SK-N-MC (cell line): ENCODE measurements around the gene CDH9.

ENCODE experiments used
- DNase-seq: peaks from one replicate; pipeline ENCODE4 v3.0.0-alpha.2; 2011; ENCODE audit warnings: low read depth, low spot score
- H3K27ac ChIP-seq: fragments of 200-600 bp; sonication (generic); 2 replicates; pipeline ENCODE4 v1.5.1; 2016; ENCODE audit warnings: mixed run types
- H3K36me3 ChIP-seq: fragments of 200-600 bp; sonication (generic); 2 replicates; pipeline ENCODE4 v1.6.1; 2017; ENCODE audit warnings: antibody characterized with exemption, low read length, mixed read lengths; ENCODE audit not compliant: insufficient read depth
- H3K4me3 ChIP-seq: fragments of 200-600 bp; sonication (generic); 2 replicates; pipeline ENCODE4 v1.5.1; 2016
- H3K9ac ChIP-seq: fragments of 200-600 bp; sonication (generic); 2 replicates; pipeline ENCODE4 v1.8.0; 2017; ENCODE audit warnings: mixed run types, mixed read lengths; ENCODE audit not compliant: insufficient read length
- H3K9me3 ChIP-seq: fragments of 200-600 bp; sonication (generic); 2 replicates; pipeline ENCODE4 v1.6.1; 2017; ENCODE audit warnings: low read depth, mild to moderate bottlenecking, antibody characterized with exemption, low read length, moderate library complexity, mixed read lengths
- EZH2 ChIP-seq: fragments of 200-600 bp; sonication (generic); IDR thresholded peaks from one replicate; pipeline ENCODE4 v1.6.1; 2017; ENCODE audit warnings: antibody characterized with exemption
- FOXP2 ChIP-seq: optimal IDR thresholded peaks from 2 replicates; pipeline ENCODE3; 2011; ENCODE audit warnings: mild to moderate bottlenecking, moderate library complexity; ENCODE audit not compliant: insufficient read depth; ENCODE audit errors: extremely low read length, control extremely low read depth
- POLR2AphosphoS5 ChIP-seq: IDR thresholded peaks from 2 replicates; pipeline ENCODE4 v1.6.1; 2012; ENCODE audit warnings: mild to moderate bottlenecking, low read depth, low read length, borderline replicate concordance

The CDH9 gene

GRCh38 chr5:27026801-27027200 lies 11.6 kb downstream of the CDH9 start:
- no peak overlapping the region for H3K27ac ChIP-seq
- H3K9ac ChIP-seq: no peak overlapping the region
- no peak overlapping the region for H3K4me3 ChIP-seq
- TF ChIP-seq FOXP2 (no peak), POLR2AphosphoS5 (no peak; the same call in 1 of the 2 replicates), EZH2 (no peak)
- DNase-seq: no peak
- H3K9me3 ChIP-seq: no peaks in the 10 kb centered on the region
- no peaks in the 10 kb centered on the region for H3K36me3 ChIP-seq

GRCh38 chr5:27026063-27026462 lies 12.3 kb downstream of the CDH9 start:
- no peak overlapping the region for H3K4me3 ChIP-seq
- H3K27ac ChIP-seq: no peak overlapping the region
- H3K36me3 ChIP-seq: no peaks in the 10 kb centered on the region
- no peak for TF ChIP-seq FOXP2
- TF ChIP-seq EZH2: no peak
- TF ChIP-seq POLR2AphosphoS5: no peak
- no peaks in the 10 kb centered on the region for H3K9me3 ChIP-seq
- H3K9ac ChIP-seq: no peak overlapping the region
- no peak for DNase-seq

- no peaks in the 10 kb centered on the region for H3K9me3 ChIP-seq
- DNase-seq: no peak
- no peak overlapping the region for H3K4me3 ChIP-seq
- H3K9ac ChIP-seq: no peak overlapping the region
- H3K27ac ChIP-seq: no peak overlapping the region
- H3K36me3 ChIP-seq: no peaks in the 10 kb centered on the region
- TF ChIP-seq POLR2AphosphoS5 (no peak), FOXP2 (no peak), EZH2 (no peak)
Observed at GRCh38 chr5:27021471-27021870, 16.9 kb downstream of the CDH9 start.

GRCh38 chr5:27020973-27021372 lies 17.4 kb downstream of the CDH9 start:
- no peaks in the 10 kb centered on the region for H3K9me3 ChIP-seq
- H3K9ac ChIP-seq: no peak overlapping the region
- DNase-seq: peak; percentile 32
- no peak for TF ChIP-seq EZH2
- no peak for TF ChIP-seq POLR2AphosphoS5
- TF ChIP-seq FOXP2: no peak
- H3K36me3 ChIP-seq: no peaks in the 10 kb centered on the region
- H3K4me3 ChIP-seq: no peak overlapping the region
- no peak overlapping the region for H3K27ac ChIP-seq

GRCh38 chr5:27015758-27016157 lies 22.6 kb downstream of the CDH9 start:
- DNase-seq: no peak
- Histone ChIP-seq H3K27ac (no peak overlapping the region), H3K36me3 (no peaks in the 10 kb centered on the region), H3K4me3 (no peak overlapping the region), H3K9me3 (no peaks in the 10 kb centered on the region), H3K9ac (no peak overlapping the region)
- TF ChIP-seq EZH2: no peak
- no peak for TF ChIP-seq FOXP2

GRCh38 chr5:27011274-27011673 lies 27.1 kb downstream of the CDH9 start:
- no peak overlapping the region for H3K27ac ChIP-seq
- no peak for DNase-seq
- H3K36me3 ChIP-seq: no peaks in the 10 kb centered on the region
- H3K9ac ChIP-seq: no peak overlapping the region
- no peaks in the 10 kb centered on the region for H3K9me3 ChIP-seq
- TF ChIP-seq POLR2AphosphoS5 (no peak), EZH2 (no peak), FOXP2 (no peak)
- no peak overlapping the region for H3K4me3 ChIP-seq

- no peak for TF ChIP-seq POLR2AphosphoS5
- TF ChIP-seq EZH2: no peak
- TF ChIP-seq FOXP2: no peak
- no peak for DNase-seq
Observed at GRCh38 chr5:27010646-27011045, 27.7 kb downstream of the CDH9 start.

GRCh38 chr5:27009540-27009915 lies 28.9 kb downstream of the CDH9 start:
- Histone ChIP-seq H3K9me3 (no peaks in the 10 kb centered on the region), H3K4me3 (no peak overlapping the region), H3K27ac (no peak overlapping the region), H3K36me3 (no peaks in the 10 kb centered on the region), H3K9ac (no peak overlapping the region)
- TF ChIP-seq POLR2AphosphoS5 (no peak), FOXP2 (no peak), EZH2 (no peak)
- no peak for DNase-seq

More at GRCh38 chr5:27010646-27011045, 27.7 kb downstream of the CDH9 start:
- Histone ChIP-seq H3K27ac (no peak overlapping the region), H3K9ac (no peak overlapping the region), H3K4me3 (no peak overlapping the region), H3K36me3 (no peaks in the 10 kb centered on the region), H3K9me3 (no peaks in the 10 kb centered on the region)
